ENCODE measurements around the gene VPS51. TPM values are rescaled to one million over a fixed set of nuclear protein-coding genes. Genes with fewer than 3 reads are reported as not detected.

The VPS51 gene
- total and polyA plus RNA-seq, 10 of the 15 experiments (the other 5 are each of a cell fraction or from before 2014, with no cell fraction given) = 1.5 to 279 (median 53.2) TPM

DNA sequence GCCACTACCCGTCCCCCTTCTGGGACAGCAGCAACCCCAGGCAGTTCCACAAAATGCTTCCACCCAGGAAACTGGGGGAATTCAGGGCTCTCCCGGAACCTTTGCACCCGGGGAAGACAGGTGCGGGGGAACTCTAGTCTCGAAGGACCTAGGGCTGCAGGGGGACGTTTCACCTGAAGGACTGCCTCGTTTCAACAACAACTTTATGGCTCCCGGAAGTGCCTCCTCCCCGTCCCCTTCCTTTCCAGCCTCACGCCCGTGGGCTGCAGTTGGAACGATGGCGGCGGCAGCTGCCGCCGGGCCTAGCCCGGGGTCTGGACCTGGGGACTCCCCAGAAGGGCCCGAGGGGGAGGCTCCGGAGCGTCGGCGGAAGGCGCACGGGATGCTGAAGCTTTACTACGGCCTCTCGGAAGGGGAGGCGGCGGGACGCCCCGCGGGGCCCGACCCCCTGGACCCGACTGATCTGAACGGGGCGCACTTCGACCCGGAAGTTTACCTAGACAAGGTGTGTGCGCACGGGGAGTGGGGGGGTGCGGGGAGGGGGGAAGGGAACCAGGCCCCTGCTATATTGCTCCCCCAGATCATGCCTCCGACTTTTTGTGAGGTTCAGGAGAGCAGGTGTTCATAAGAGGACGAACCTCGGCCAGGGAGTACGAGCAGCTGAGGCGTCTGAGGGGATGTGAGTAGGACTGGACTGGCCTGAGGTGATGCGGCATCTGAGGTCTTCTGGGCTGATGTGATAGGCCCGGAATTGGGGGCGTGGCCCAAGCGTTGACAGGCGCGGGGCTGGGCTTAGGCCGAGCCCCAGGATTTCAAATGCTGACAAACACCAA lies at the start of gene VPS51 (continued):
- peak; percentile 95; the same call in 1 of the 2 replicates for TF ChIP-seq STAT3 (IDR thresholded peaks at IDR 0.05; ENCODE audit: low read depth, low read length)
- TF ChIP-seq E4F1 (IDR thresholded peaks at IDR 0.05; ENCODE audit: borderline replicate concordance, partially characterized antibody) = peak; percentile 79
- peak; percentile 67; the same call in 1 of the 2 replicates for TF ChIP-seq ZNF217 (IDR thresholded peaks at IDR 0.05)
- TF ChIP-seq STAT1 (conservative IDR thresholded peaks at IDR 0.05) = peak; percentile 99
- peak; percentile 99 for TF ChIP-seq IKZF1 (conservative IDR thresholded peaks at IDR 0.05)
- TF ChIP-seq RCOR1 (conservative IDR thresholded peaks at IDR 0.05; ENCODE audit: low read depth, low read length) = peak; percentile 92; the same call in 1 of the 2 replicates
- TF ChIP-seq EZH2 (IDR thresholded peaks at IDR 0.05; ENCODE audit: borderline replicate concordance, control insufficient read depth, low read depth, low read length) = no peak
- peak; percentile 15; the same call in 1 of the 2 replicates for TF ChIP-seq MAX (IDR thresholded peaks at IDR 0.05; ENCODE audit: low read depth, low read length)
- peak; percentile 66 for TF ChIP-seq MYC (IDR thresholded peaks at IDR 0.05; ENCODE audit: insufficient read depth, insufficient read length, insufficient replicate concordance, low read length, severe bottlenecking)
- peak; percentile 83 for TF ChIP-seq RUNX3 (IDR thresholded peaks at IDR 0.05; ENCODE audit: low read length)
- TF ChIP-seq HCFC1 (IDR thresholded peaks at IDR 0.05; ENCODE audit: low read length) = peak; percentile 99
- peak; percentile 90 for TF ChIP-seq MLLT1 (IDR thresholded peaks at IDR 0.05)
- peak; percentile 96 for TF ChIP-seq YY1 (IDR thresholded peaks at IDR 0.05; ENCODE audit: low read depth, low read length)
- no peak for TF ChIP-seq BACH1 (IDR thresholded peaks at IDR 0.05; ENCODE audit: borderline replicate concordance)
- TF ChIP-seq E2F4 (IDR thresholded peaks at IDR 0.05; ENCODE audit: low read depth, low read length) = peak; percentile 39; the same call in 1 of the 2 replicates
- TF ChIP-seq HDAC2 (IDR thresholded peaks at IDR 0.05) = no peak
- TF ChIP-seq NR2C1 (IDR thresholded peaks at IDR 0.05) = peak; percentile 95
- TF ChIP-seq NBN (IDR thresholded peaks at IDR 0.05) = peak; percentile 96
- TF ChIP-seq FOXK2 (IDR thresholded peaks at IDR 0.05) = peak; percentile 85
- TF ChIP-seq REST (IDR thresholded peaks at IDR 0.05; ENCODE audit: low read depth, low read length) = no peak
- TF ChIP-seq NFYB (IDR thresholded peaks at IDR 0.05; ENCODE audit: insufficient read depth, low read depth, low read length) = peak; percentile 43; the same call in 1 of the 2 replicates
- peak; percentile 99 for TF ChIP-seq GABPA (IDR thresholded peaks at IDR 0.05; ENCODE audit: low read depth)

All from GM12878 (cell line).